ENCODE results near the gene NLRP1.

GRCh38 chr17:5508810-5509209, 75.5 kb downstream of the NLRP1 start:
- TF ChIP-seq POLR2G (IDR thresholded peaks at IDR 0.05; ENCODE audit: low read depth, low read length) (no peak), MYC (CRISPR knock-in tag; IDR thresholded peaks at IDR 0.05; ENCODE audit: borderline replicate concordance) (no peak), SIN3A (IDR thresholded peaks at IDR 0.05; ENCODE audit: borderline replicate concordance, low read depth, low read length) (no peak), AKNA (CRISPR knock-in tag; IDR thresholded peaks at IDR 0.05; ENCODE audit: borderline replicate concordance) (no peak), ZBTB33 (CRISPR knock-in tag; IDR thresholded peaks at IDR 0.05) (no peak), TEF (CRISPR knock-in tag; IDR thresholded peaks at IDR 0.05) (no peak), CREM (IDR thresholded peaks at IDR 0.05) (no peak), CREM (CRISPR knock-in tag; IDR thresholded peaks at IDR 0.05) (no peak), NBN (conservative IDR thresholded peaks at IDR 0.05) (no peak), CTCF (CRISPR knock-in tag; IDR thresholded peaks at IDR 0.05) (no peak), CEBPG (CRISPR knock-in tag; IDR thresholded peaks at IDR 0.05) (no peak), ETV6 (CRISPR knock-in tag; conservative IDR thresholded peaks at IDR 0.05) (no peak), XRCC5 (optimal IDR thresholded peaks at IDR 0.05; ENCODE audit: low read length) (no peak), NCOR1 (IDR thresholded peaks at IDR 0.05; ENCODE audit: borderline replicate concordance, low read length) (no peak)

Measured in HepG2 (cell line).